Loucy (cell line): ENCODE measurements around the gene PARP15.

Source experiments
- CTCF ChIP-seq: fragments of 200-600 bp; sonication (generic); conservative IDR thresholded peaks from 2 replicates; pipeline ENCODE4 v1.5.1; 2014; ENCODE audit warnings: mild to moderate bottlenecking, antibody characterized with exemption, low read length
- EZH2phosphoT487 ChIP-seq: fragments of 200-600 bp; IDR thresholded peaks from 2 replicates; pipeline ENCODE4 v1.6.1; 2018; ENCODE audit warnings: antibody characterized with exemption, mild to moderate bottlenecking, moderate library complexity, borderline replicate concordance

GRCh38 chr3:122594025-122594424 is 16.6 kb downstream of the PARP15 start:
- TF ChIP-seq CTCF (no peak), EZH2phosphoT487 (no peak)
